ENCODE measurements around the gene ZNF862. TPM values are rescaled to one million over a fixed set of nuclear protein-coding genes. Genes with fewer than 3 reads are reported as not detected.

The ZNF862 gene
- total RNA-seq, 1 donor from 2014 or later: 27.4 TPM

- no peak for TF ChIP-seq CTCF (IDR thresholded peaks at IDR 0.05; ENCODE audit: unreplicated experiment)
- peaks cover 6% of the 10 kb centered on the region for H3K4me1 Mint-ChIP-seq
- peak overlapping the region; percentile 19 for H3K27ac Mint-ChIP-seq
- H3K27me3 Mint-ChIP-seq (ENCODE audit: low read depth): peaks cover 52% of the 10 kb centered on the region
- no peak for DNase-seq (ENCODE audit: low spot score in 2 of 2, unreplicated experiment in 2 of 2)
- H3K36me3 Mint-ChIP-seq: no peaks in the 10 kb centered on the region
- H3K9me3 Mint-ChIP-seq: no peaks in the 10 kb centered on the region
- no peak overlapping the region for H3K4me3 Mint-ChIP-seq
Observed at GRCh38 chr7:149831741-149832219, 6.4 kb upstream of the ZNF862 start.

- H3K4me3 Mint-ChIP-seq: no peak overlapping the region
- H3K4me1 Mint-ChIP-seq: peaks cover 6% of the 10 kb centered on the region
- no peak for DNase-seq (ENCODE audit: low spot score in 2 of 2, unreplicated experiment in 2 of 2)
- TF ChIP-seq CTCF (IDR thresholded peaks at IDR 0.05; ENCODE audit: unreplicated experiment): no peak
- H3K27me3 Mint-ChIP-seq (ENCODE audit: low read depth): peaks cover 49% of the 10 kb centered on the region
- no peaks in the 10 kb centered on the region for H3K9me3 Mint-ChIP-seq
- H3K27ac Mint-ChIP-seq: no peak overlapping the region
- no peaks in the 10 kb centered on the region for H3K36me3 Mint-ChIP-seq
Observed at GRCh38 chr7:149832332-149833041, 5.7 kb upstream of the ZNF862 start.

GRCh38 chr7:149833495-149834130 lies 4.6 kb upstream of the ZNF862 start:
- H3K4me3 Mint-ChIP-seq: no peak overlapping the region
- no peaks in the 10 kb centered on the region for H3K36me3 Mint-ChIP-seq
- peaks cover 7% of the 10 kb centered on the region for H3K4me1 Mint-ChIP-seq
- H3K9me3 Mint-ChIP-seq: no peaks in the 10 kb centered on the region
- no peak overlapping the region for H3K27ac Mint-ChIP-seq
- DNase-seq (ENCODE audit: low spot score in 2 of 2, unreplicated experiment in 2 of 2): no peak
- no peak for TF ChIP-seq CTCF (IDR thresholded peaks at IDR 0.05; ENCODE audit: unreplicated experiment)
- peaks cover 45% of the 10 kb centered on the region for H3K27me3 Mint-ChIP-seq (ENCODE audit: low read depth)

- TF ChIP-seq CTCF (IDR thresholded peaks at IDR 0.05; ENCODE audit: unreplicated experiment): no peak
- no peak overlapping the region for H3K4me3 Mint-ChIP-seq
- H3K27me3 Mint-ChIP-seq (ENCODE audit: low read depth): peaks cover 45% of the 10 kb centered on the region
- no peak overlapping the region for H3K27ac Mint-ChIP-seq
- H3K9me3 Mint-ChIP-seq: no peaks in the 10 kb centered on the region
- peaks cover 15% of the 10 kb centered on the region for H3K4me1 Mint-ChIP-seq
- no peak for DNase-seq (ENCODE audit: low spot score in 2 of 2, unreplicated experiment in 2 of 2)
- H3K36me3 Mint-ChIP-seq: no peaks in the 10 kb centered on the region
Observed at GRCh38 chr7:149834601-149835000, 3.6 kb upstream of the ZNF862 start.

GRCh38 chr7:149836434-149836833 lies 1.7 kb upstream of the ZNF862 start:
- DNase-seq (ENCODE audit: low spot score in 2 of 2, unreplicated experiment in 2 of 2): no peak
- Mint-ChIP-seq H3K4me1 (peaks cover 19% of the 10 kb centered on the region), H3K36me3 (no peaks in the 10 kb centered on the region), H3K4me3 (no peak overlapping the region), H3K9me3 (no peaks in the 10 kb centered on the region), H3K27ac (no peak overlapping the region), H3K27me3 (ENCODE audit: low read depth) (peaks cover 43% of the 10 kb centered on the region)
- no peak for TF ChIP-seq CTCF (IDR thresholded peaks at IDR 0.05; ENCODE audit: unreplicated experiment)
